GM19463 (cell line): ENCODE measurements around the gene USP4.
"Not testable (repeated sequence)": the region's sequence is repeated elsewhere in the genome, so short reads cannot be mapped to it uniquely, and the experiment has no call there.

Experiments used
- ATAC-seq: cut with Tn5 transposase; IDR thresholded peaks from one replicate; pipeline ENCODE4 v1.9.1; 2021; ENCODE audit warnings: mild to moderate bottlenecking, moderate library complexity; ENCODE audit not compliant: unreplicated experiment

The USP4 gene

GRCh38 chr3:49351521-49352011 lies 11.7 kb upstream of the USP4 start:
- no peak for ATAC-seq

- no peak for ATAC-seq
These were observed 9.7 kb upstream of the USP4 start for GRCh38 chr3:49349348-49350114.

DNA sequence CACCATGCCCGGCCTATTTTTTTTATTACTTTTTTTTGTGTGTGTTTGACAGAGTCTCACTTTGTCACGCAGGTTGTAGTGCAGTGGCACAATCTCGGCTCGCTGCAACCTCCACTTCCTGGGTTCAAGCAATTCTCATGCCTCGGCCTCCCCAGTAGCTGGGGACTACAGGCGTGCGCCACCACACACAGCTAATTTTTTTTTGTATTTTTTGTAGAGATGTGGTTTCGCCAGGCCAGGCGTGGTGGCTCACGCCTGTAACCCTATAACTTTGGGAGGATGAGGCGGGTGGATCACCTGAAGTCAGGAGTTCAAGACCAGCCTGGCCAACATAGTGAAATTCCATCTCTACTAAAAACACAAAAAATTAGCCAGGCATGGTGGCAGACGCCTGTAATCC lies 8.5 kb upstream of the USP4 start:
- ATAC-seq: not testable (repeated sequence)

DNA sequence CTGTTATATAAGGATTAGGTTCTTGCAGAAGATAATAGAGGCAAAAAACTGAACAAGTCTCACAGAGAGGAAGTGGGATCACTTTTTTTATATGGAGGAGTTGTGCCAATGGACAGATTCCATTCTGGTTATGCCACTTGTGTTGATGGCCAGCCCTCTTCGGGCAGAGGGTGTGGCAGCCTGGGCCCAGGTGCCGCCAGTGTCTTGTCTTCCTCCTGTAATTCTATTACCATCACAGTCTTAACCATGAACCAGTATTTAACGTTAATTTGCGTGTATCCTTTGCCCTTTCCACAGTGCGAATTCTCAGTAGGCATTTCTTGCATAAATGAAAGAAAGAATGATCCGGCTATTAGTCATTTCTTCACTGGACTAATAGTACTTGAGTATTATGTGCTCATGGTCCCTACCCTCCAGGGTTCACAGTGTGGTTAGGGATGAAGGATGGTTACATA lies 7.0 kb upstream of the USP4 start:
- ATAC-seq: no peak

- ATAC-seq: no peak
These were observed 3.3 kb upstream of the USP4 start for GRCh38 chr3:49343163-49343562.

GRCh38 chr3:49341996-49342395 lies 2.1 kb upstream of the USP4 start:
- no peak for ATAC-seq

DNA sequence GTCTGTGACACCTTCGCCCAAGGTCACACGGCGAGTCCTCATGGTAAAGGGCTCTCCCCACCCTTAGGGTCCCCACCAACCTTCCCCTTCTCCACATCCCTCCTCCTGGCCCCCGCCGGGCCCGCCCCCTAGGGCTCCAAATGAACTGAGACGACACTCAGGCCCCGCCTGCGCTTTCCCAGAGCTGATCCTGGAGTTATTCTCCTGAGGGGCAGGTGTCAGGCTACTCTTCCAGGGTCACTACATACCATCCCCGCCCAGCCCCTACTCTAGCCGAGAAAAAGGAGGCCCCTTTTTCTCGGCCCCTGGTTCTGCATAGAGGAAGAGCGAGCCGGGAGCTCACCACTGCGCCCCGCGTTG lies 292 bp downstream of the USP4 start:
- peak; percentile 2 for ATAC-seq

GRCh38 chr3:49333916-49334633 lies 5.8 kb downstream of the USP4 start:
- ATAC-seq: no peak

GRCh38 chr3:49333091-49333490 lies 6.8 kb downstream of the USP4 start:
- no peak for ATAC-seq

GRCh38 chr3:49329186-49329585 lies 10.7 kb downstream of the USP4 start:
- ATAC-seq: no peak

DNA sequence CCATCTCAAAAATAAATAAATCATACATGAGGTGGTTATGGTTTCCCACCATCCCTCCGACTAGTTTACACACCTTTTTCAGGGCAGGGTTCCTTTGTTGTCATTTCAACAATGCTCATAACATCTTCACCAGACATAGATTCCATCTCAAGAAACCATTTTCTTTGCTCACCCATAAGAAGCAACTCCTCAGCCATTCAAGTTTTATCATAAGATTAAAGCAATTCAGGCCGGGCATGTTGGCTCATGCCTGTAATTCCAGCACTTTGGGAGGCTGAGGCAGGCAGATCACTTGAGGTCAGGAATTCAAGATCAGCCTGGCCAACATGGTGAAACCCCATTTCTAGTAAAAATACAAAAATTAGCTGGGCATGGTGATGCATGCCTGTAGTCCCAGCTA lies 11.5 kb downstream of the USP4 start:
- ATAC-seq: not testable (repeated sequence)

DNA sequence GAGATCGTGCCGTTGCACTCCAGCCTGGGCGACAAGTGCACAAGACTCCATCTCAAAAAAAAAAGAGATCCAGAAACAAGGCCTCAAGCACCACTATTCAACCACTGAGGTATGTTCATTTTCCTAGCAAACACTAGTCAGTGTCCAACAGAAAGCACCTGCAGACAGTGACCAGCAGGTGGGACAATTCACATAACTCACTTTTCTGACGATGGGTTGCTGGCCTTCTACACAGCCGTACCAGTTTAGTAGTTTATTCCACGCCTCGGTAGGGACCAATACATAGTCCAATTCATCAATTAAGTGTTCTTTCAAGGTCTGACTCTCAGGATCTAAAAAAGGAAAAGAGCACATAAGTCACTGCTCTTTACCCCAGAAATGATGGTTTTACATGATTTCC lies 12.4 kb downstream of the USP4 start:
- no peak for ATAC-seq

- ATAC-seq: no peak
These were observed 15.1 kb downstream of the USP4 start for GRCh38 chr3:49324768-49325167.

- ATAC-seq: no peak
These were observed 23.0 kb downstream of the USP4 start for GRCh38 chr3:49316696-49317457.

DNA sequence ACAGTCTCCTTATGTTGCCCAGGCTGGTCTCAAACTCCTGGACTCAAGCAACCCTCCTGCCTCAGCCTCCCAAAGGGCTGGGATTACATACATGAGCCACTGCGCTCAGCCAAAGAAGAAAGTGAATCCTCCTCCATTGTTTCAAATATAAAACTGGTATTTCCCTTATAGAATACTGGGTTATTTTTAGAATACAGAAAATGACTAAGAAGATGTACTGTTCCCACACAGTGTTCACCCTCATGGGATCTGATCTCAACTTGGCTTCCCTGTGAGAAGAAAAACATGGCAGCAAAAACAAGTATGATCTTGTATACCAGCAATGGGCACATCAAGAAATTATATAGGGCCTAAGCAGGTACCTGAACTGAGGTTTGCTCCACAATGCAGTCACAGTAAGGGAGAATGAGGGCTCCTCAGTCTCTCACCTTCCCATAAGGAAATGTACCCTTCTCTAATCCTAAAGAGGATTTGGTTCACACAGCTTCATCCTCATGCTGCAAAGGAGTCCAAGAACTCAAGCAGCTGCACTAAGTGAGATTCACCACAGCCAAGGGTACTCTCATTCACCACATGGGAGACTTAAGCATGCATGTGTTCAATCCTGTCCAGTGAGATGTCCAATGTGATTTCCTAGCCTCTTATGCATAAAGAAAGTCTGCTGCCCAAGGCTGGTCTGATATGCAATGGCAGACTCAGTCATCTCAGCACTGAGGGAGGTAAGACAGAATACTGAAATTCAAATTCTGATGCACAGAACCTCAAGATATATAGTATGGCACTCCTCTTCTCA lies 25.8 kb downstream of the USP4 start:
- no peak for ATAC-seq

GRCh38 chr3:49311283-49311682 lies 28.6 kb downstream of the USP4 start:
- no peak for ATAC-seq

GRCh38 chr3:49310677-49311076 lies 29.2 kb downstream of the USP4 start:
- ATAC-seq: no peak

DNA sequence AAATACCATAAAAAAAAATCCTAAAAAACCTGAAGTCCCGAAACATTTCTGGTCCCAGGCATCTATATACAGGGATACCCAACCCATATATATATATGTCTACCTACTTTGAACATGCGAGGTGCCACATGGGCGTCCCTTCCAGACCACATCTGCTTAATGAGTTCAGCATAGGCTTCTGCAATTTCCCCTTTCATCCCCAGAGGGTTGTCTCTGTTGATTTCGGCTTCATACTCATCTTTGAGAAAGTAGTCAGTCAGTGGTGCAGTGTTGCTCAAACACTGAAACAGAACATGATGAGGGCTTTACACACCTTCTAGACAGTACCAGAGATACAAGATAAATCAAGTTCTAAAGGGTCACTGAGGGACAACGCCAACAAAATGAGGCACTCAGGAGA lies 34.2 kb downstream of the USP4 start:
- no peak for ATAC-seq

GRCh38 chr3:49302613-49303012 lies 37.2 kb downstream of the USP4 start:
- ATAC-seq: no peak

GRCh38 chr3:49300595-49300994 lies 39.3 kb downstream of the USP4 start:
- ATAC-seq: no peak

DNA sequence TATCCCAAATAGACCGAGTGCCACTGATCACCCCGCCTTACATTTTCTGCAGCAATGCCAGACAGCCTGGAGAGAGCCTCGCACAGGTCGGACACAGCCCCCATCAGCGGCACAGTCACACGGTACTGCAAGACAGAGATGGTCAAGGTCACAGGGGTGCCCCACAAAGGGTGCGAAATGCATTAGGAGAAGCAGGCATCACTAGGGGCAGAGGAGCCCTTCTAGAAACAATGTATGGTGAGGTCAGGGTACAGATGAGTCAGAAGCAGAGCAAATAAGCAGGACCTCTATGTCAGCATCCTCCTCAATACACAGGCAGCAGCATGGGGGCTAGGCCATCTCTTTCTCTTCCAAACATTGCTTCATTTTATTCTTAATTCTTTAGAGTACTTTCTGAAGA lies 41.3 kb downstream of the USP4 start:
- ATAC-seq: no peak
